Epidermal melanocyte (primary cell): ENCODE data around the gene UNKL.

Experiments used
- DNase-seq: peaks from one replicate; pipeline ENCODE4 v3.0.0; 2011; ENCODE audit warnings: low spot score; ENCODE audit not compliant: insufficient read length

UNKL gene

GRCh38 chr16:1407753-1408152 is 6.8 kb downstream of the UNKL start:
- no peak for DNase-seq

- DNase-seq, result no peak
Measured at GRCh38 chr16:1403733-1404132, 10.8 kb downstream of the UNKL start.

- DNase-seq, result no peak
Measured at GRCh38 chr16:1403036-1403435, 11.5 kb downstream of the UNKL start.

- DNase-seq, result no peak
Measured at GRCh38 chr16:1401758-1402154, 12.7 kb downstream of the UNKL start.

DNA sequence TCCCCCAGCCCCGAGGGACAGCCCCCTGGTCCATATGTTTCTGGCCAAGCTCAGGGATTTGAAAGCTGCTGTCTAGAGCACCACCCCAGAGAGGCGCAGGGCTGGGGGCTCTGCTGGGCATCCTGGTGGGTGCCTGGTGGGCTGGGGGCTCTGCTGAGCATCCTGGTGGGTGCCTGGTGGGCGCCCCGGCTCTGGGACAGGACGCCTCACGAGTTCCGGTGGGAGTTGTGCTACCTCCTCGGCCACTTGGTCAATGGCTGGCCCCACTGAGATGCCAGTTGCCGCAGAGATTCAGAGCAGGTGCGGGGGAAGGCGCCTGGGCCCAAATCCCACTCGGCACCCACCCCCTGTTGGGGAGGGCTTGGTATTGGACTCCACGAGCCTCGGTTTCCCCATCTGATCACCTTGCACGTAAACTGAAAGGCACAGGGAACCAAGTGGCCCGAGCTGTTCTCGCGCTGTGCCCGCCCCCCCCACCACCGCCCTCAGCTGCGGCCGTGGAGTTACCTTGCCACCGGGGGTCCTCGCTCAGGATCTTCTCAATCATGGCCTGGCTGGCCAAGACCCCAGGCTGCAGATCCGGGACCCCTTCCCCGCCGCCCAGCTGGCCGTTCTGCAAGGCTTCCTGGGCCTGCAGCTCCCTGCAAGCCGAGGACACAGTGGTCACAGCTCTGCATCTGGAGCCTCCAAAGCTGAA is 13.3 kb downstream of the UNKL start:
- DNase-seq, result no peak

DNA sequence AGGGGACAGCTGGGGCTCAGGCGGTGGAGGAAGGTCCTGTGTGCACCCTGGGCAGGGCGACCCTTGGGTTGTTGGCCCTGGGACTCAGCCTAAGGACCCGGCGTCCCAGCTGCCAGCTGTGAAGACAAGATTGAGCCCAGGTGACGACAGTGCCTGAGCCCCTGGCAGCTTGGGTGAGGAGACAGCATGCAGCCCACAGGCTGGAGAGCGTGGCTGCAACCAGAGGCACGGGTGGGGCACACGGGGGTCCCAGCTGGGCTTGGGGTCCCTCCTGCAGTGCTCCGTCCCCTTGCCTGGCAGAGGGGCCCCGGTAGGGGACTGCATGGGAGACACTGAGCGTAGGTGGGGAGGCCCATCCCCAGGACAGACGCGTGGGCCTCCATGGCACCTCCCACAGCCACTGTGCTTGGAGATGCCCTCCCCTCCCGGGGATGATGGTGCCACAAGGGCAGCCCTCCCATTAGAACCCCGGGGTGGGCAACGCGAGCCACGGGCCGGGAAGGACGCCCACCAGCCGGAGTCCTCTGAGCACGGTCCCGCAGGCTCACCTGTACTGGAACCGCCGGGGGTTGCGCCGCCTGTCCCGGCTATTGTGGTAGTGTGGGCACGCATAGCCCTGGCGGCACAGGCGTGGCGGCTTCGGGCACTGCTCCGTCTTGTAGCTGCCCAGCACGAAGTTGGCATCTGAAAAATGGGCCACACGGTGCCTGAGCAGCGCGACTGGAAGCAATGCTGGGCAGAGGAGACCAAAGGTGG is 15.5 kb downstream of the UNKL start:
- no peak for DNase-seq

DNA sequence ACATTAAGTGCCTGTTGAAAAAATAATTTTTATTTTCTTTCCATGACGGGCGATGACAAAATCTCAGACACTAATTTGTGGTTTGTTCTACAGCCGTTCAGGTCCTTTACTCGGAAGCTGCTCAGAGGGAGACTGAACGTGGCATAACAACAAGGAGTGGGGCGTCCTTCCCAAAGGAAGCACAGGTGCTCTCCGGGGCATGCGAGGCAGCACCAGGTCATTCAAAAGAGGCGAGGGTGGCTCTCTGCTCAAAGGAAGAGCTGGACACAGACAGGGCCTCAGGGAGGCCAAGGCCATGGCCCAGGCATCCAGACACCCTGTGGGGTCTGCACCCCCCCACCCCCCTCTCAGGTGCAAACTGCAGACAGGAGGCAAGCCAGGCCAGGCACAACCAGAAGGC is 16.2 kb downstream of the UNKL start:
- DNase-seq, result no peak

GRCh38 chr16:1397779-1398178 is 16.7 kb downstream of the UNKL start:
- no peak for DNase-seq

DNA sequence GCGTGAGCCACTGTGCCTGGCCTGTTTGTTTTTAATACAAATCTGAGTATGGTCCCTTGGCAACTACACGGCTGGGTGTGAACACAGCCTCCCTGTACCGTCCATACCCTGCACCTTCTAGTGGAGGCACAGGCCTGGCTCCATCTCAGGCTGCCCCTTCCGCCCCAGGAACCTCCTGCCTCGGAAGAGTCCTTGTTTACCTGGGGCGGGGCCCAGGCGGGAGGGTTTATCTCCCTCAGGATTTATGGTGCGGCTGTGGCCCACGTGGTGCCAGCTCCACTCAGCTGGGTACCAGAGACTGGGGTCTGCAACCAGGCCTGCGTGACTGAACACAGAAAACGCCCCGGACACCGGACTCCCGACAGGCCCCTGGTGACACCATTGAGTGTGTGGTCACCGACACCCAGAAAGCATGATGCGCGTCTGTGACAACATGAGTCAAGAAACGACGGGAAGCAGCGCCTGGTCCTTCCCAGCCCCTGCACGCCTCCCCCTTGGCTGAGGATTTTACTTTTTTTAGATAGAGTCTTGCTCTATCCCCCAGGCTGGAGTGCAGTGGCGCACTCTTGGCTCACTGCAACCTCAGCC is 19.0 kb downstream of the UNKL start:
- no peak for DNase-seq

GRCh38 chr16:1394367-1394951 is 20.0 kb downstream of the UNKL start:
- DNase-seq, result no peak

DNA sequence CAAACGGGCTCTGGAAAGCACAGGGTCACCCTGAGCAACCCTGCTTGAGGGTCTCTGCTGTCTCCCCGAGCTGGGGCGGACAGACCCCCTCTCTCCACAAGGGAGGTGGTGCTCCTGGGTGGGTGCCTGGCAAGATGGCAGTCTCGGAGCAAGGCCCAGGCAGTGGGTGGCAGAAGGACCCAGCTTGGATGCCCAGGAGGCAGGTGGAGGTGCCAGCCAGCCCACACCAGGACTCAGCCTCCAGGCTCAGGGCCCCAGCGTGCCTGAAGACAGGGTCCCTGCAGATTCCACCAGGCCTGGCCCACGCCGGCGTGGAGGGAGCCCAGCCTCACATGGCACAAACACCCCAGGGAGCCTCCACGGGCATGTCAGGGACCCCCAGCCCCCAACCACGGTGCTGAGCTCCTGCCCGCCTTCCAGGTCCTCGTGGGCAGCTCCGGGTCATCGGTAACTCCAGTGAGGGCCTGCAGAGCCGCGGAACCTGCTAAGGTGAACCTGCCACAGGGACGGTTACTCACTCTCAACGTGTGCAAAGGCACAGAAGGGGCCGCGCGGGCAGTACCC is 20.8 kb downstream of the UNKL start:
- no peak for DNase-seq

GRCh38 chr16:1392826-1393225 is 21.7 kb downstream of the UNKL start:
- DNase-seq, result no peak

DNA sequence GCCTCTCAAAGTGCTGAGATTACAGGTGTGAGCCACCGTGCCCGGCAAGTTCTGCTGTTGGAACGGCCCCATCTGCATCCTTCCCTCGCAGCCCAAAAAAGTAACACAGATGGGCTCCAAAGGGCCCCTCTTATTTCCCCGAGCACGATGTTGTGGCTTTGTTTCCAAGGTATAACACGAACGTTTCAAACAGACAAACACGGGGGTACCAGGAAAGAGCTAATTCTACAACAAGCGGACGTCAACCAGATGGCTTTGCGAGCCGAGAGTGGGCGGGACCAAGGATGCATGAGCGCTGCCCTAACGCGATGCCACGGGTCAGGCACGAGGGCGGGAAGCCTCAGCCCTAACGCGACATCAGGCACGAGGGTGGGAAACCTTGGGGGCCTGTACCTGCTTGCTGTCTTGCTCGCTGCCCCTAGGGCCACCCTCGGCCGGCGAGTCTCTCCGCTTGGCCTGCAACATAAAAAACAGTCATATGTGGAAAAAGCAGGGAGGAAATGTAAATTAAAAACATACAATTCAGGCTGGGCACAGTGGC is 24.2 kb downstream of the UNKL start:
- no peak for DNase-seq

DNA sequence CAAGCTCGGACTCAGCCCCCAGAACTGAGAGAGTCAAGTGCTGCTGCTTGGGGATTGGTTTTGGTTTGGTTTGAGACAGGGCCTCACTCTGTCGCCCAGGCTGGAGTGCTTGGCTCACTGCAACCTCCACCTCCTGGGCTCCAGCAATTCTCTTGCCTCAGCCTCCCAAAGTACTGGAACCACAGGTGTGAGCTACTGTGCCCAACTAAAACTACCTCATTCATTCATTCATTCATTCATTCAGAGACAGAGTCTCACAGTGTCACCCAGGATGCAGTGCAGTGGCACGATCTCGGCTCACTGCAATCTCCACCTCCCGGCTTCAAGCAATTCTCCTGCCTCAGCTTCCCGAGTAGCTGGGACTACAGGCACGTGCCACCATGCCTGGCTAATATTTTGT is 24.7 kb downstream of the UNKL start:
- DNase-seq, result no peak

DNA sequence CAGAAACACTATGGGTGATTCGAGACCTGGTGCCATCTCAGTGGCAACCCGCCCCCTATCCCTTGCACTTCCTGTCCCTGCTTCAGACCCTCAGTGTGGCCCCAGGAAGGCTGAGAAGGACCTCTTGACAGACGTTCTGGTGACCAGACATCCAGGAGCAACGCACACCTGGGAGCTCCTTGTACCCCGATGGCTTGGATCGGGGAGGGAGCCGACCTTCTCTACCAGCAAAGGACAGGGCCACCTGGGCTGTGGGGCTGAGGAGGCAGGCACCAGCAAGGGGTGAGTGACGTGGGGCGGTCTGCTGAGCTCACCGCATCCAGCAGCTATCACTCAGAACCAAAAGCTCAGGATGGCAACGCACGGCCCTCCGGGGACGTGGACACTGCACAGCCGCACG is 27.2 kb downstream of the UNKL start:
- no peak for DNase-seq

DNA sequence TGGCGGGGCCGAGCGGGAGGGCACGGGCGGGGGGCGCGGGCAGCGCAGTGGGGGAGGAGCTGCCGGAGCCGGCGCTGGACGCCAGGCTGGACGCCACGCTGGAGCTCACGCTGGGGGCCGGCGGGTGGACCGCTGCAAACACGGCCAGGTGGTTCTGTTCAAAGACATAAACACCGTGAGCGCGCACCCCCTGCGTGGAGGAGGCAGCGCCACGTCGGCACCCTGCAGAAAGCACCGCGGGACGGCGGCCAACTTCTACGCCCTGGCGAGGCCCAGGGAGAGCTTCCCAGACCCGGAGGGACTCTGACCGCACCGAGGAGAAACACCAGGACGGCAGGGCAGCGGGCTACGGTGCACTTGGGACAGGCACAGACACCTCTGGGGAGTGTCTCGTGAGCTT is 29.3 kb downstream of the UNKL start:
- no peak for DNase-seq

GRCh38 chr16:1383556-1383955 is 30.9 kb downstream of the UNKL start:
- DNase-seq, result no peak

- no peak for DNase-seq
Measured at GRCh38 chr16:1381612-1382406, 32.7 kb downstream of the UNKL start.

DNA sequence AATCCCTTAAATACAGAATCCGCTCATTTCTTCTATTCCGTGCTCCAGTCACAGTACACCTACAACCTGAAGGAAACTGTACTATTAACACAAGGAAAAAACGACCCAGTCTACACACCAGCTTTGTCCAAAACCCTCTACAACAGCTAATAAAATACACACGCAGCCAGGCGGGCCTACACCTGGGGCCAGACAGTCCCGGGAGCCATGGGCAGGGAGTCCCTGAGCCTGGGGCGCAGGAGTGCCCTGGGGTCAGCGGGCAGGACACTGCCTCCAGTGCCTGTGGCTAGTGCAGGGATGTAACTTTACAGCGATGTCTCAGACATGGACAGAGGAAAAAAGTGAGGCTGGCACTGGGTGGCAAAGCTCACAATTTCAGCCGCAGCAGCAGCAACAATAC is 34.3 kb downstream of the UNKL start:
- no peak for DNase-seq

GRCh38 chr16:1379304-1380076 is 35.0 kb downstream of the UNKL start:
- DNase-seq, result no peak
